ENCODE measurements around the gene GAL3ST2.

The GAL3ST2 gene

GRCh38 chr2:241745276-241745675, 31.3 kb upstream of the GAL3ST2 start:
- DNase-seq, result no peak

DNA sequence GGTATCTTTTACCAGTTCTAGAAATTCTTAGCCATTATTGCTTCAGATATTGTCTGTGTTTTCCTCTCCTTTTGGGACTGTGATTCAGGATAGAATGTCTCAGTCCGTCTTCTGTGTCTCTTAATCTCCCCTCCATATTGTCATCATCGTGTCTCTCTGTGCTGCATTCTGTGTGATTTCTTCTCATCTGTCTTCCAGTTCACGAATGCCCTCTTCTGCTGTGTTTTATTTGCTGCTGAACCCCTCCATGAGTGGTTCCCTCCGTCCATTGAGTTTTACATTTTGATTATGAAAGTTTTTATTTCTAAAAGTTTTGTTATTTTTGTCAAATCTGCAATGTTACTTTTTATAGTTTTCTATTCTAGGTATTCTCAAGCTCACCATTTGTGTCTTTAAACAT, 30.5 kb upstream of the GAL3ST2 start:
- no peaks in the 10 kb centered on the region for H3K27me3 ChIP-seq (replicated peaks in 2 of 5; ENCODE audit: control insufficient read depth in 4 of 5, insufficient read depth in 5 of 5, low read length in 4 of 5)
- ChIA-PET POLR2A (no interaction called here), CTCF (interaction anchor here (1.1 to 1.6 kb wide), 2 partner anchors 27 to 132 kb away, joined by 3 to 4 read pairs; no protein-coding TSS in a partner anchor)
- H3K9me3 ChIP-seq (ENCODE audit: control extremely low read depth in 1 of 5, control insufficient read depth in 4 of 5, insufficient read depth in 2 of 5, low read depth in 1 of 5, low read length in 4 of 5), result peaks cover 0 to 13% (median 7%) of the 10 kb centered on the region in 5 experiments
- DNase-seq, result no peak
- H3K4me3 ChIP-seq (ENCODE audit: control insufficient read depth in 1 of 7, extremely low read depth in 1 of 7, insufficient read depth in 4 of 7, low read depth in 2 of 7, low read length in 6 of 7), result no peak overlapping the region
- peaks cover 0 to 7% (median 3%) of the 10 kb centered on the region in 4 experiments for H3K4me1 ChIP-seq (ENCODE audit: control extremely low read depth in 1 of 4, control insufficient read depth in 4 of 4, insufficient read depth in 4 of 4, low read length in 3 of 4)
- WGBS (ENCODE audit: insufficient coverage), result 83% methylated on average over 1 of the region's 4 CpGs
- H3K36me3 ChIP-seq (ENCODE audit: control insufficient read depth in 4 of 4, insufficient read depth in 4 of 4, low read length in 3 of 4), result peaks cover 8 to 67% (median 45%) of the 10 kb centered on the region in 4 experiments
- no peak overlapping the region for H3K27ac ChIP-seq (ENCODE audit: insufficient read depth in 1 of 2, low read depth in 1 of 2, low read length in 2 of 2, poor library complexity in 1 of 2, severe bottlenecking in 2 of 2)

More at GRCh38 chr2:241745276-241745675, 31.3 kb upstream of the GAL3ST2 start:
- Histone ChIP-seq H3K4me1 (ENCODE audit: control extremely low read depth in 1 of 4, control insufficient read depth in 4 of 4, insufficient read depth in 4 of 4, low read length in 3 of 4) (peaks cover 0 to 15% (median 10%) of the 10 kb centered on the region in 4 experiments), H3K9me3 (ENCODE audit: control extremely low read depth in 1 of 5, control insufficient read depth in 4 of 5, insufficient read depth in 2 of 5, low read depth in 1 of 5, low read length in 4 of 5) (peaks cover 0 to 13% (median 7%) of the 10 kb centered on the region in 5 experiments), H3K27ac (ENCODE audit: insufficient read depth in 1 of 2, low read depth in 1 of 2, low read length in 2 of 2, poor library complexity in 1 of 2, severe bottlenecking in 2 of 2) (no peak overlapping the region), H3K36me3 (ENCODE audit: control insufficient read depth in 4 of 4, insufficient read depth in 4 of 4, low read length in 3 of 4) (peaks cover 8 to 60% (median 44%) of the 10 kb centered on the region in 4 experiments), H3K4me3 (ENCODE audit: control insufficient read depth in 1 of 7, extremely low read depth in 1 of 7, insufficient read depth in 4 of 7, low read depth in 2 of 7, low read length in 6 of 7) (no peak overlapping the region), H3K27me3 (replicated peaks in 2 of 5; ENCODE audit: control insufficient read depth in 4 of 5, insufficient read depth in 5 of 5, low read length in 4 of 5) (no peaks in the 10 kb centered on the region)
- 97% methylated on average over 13 of the region's 13 CpGs for WGBS (ENCODE audit: insufficient coverage)
- POLR2A ChIA-PET, result no interaction called here
- CTCF ChIA-PET, result interaction anchor here (1.2 to 1.6 kb wide), 2 partner anchors 11 to 133 kb away, joined by 4 to 5 read pairs; partner anchors contain the start of gene D2HGDH

DNA sequence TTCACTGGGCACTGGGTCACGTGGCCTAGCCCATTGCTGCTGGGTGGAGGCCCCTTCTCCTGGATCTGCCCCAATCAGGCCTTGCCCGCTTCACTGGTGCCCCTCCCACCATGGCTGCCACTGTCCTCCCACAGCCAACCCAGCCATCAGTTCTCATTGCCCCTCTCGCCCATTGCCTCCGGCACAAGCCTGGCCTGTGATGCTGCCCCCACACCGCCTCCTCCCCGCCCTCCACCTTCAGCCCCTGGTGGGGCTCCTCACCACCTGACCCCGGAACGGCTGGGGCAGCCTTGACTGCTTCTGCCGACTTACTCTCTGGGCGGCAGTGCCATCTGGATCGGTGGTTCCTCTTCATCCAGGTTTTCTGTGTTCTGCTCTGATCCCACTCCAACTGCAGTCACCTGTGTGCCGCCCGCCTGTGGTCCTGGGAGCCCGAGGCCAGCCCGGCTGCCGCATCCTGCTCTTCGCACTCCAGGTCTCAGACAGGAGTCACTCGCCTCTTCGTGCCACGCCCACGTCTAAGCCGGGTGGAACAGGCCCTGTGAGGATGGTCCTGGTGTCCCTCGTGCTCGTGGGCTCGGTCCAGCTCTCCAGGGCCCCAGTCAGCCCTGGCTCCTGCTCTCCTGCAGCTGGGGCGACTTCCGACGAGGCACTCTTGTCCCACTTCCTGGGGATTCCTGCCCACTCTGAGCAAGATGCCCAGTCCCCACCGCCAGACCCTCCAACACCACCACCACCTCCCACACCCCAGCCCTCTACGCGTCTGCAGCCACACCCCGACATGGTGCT, 28.0 kb upstream of the GAL3ST2 start:
- Histone ChIP-seq H3K27me3 (replicated peaks in 2 of 5; ENCODE audit: control insufficient read depth in 4 of 5, insufficient read depth in 5 of 5, low read length in 4 of 5) (no peaks in the 10 kb centered on the region), H3K4me3 (ENCODE audit: control insufficient read depth in 1 of 7, extremely low read depth in 1 of 7, insufficient read depth in 4 of 7, low read depth in 2 of 7, low read length in 6 of 7) (no peak overlapping the region), H3K36me3 (ENCODE audit: control insufficient read depth in 4 of 4, insufficient read depth in 4 of 4, low read length in 3 of 4) (peaks cover 9 to 78% (median 50%) of the 10 kb centered on the region in 4 experiments), H3K9me3 (ENCODE audit: control extremely low read depth in 1 of 5, control insufficient read depth in 4 of 5, insufficient read depth in 2 of 5, low read depth in 1 of 5, low read length in 4 of 5) (peaks cover 0 to 13% (median 7%) of the 10 kb centered on the region in 5 experiments), H3K27ac (ENCODE audit: insufficient read depth in 1 of 2, low read depth in 1 of 2, low read length in 2 of 2, poor library complexity in 1 of 2, severe bottlenecking in 2 of 2) (no peak overlapping the region), H3K4me1 (ENCODE audit: control extremely low read depth in 1 of 4, control insufficient read depth in 4 of 4, insufficient read depth in 4 of 4, low read length in 3 of 4) (peaks cover 0 to 2% (median 0%) of the 10 kb centered on the region in 4 experiments)
- ChIA-PET POLR2A (interaction anchor here (0.6 kb wide), 1 partner anchor 55 kb away, joined by 3 read pairs; no protein-coding TSS in a partner anchor), CTCF (no interaction called here)
- DNase-seq, result no peak
- 96% methylated on average over 29 of the region's 32 CpGs for WGBS (ENCODE audit: insufficient coverage)

GRCh38 chr2:241750076-241750840, 26.4 kb upstream of the GAL3ST2 start:
- ChIA-PET CTCF (interaction anchor here (0.9 to 1.4 kb wide), 3 partner anchors 9 to 10 kb away, joined by 3 read pairs; no protein-coding TSS in a partner anchor), POLR2A (no interaction called here)
- Histone ChIP-seq H3K9me3 (ENCODE audit: control extremely low read depth in 1 of 5, control insufficient read depth in 4 of 5, insufficient read depth in 2 of 5, low read depth in 1 of 5, low read length in 4 of 5) (peaks cover 0 to 12% (median 6%) of the 10 kb centered on the region in 5 experiments), H3K4me1 (ENCODE audit: control extremely low read depth in 1 of 4, control insufficient read depth in 4 of 4, insufficient read depth in 4 of 4, low read length in 3 of 4) (peaks cover 0 to 2% (median 0%) of the 10 kb centered on the region in 4 experiments), H3K27me3 (replicated peaks in 2 of 5; ENCODE audit: control insufficient read depth in 4 of 5, insufficient read depth in 5 of 5, low read length in 4 of 5) (no peaks in the 10 kb centered on the region), H3K4me3 (ENCODE audit: control insufficient read depth in 1 of 7, extremely low read depth in 1 of 7, insufficient read depth in 4 of 7, low read depth in 2 of 7, low read length in 6 of 7) (no peak overlapping the region), H3K36me3 (ENCODE audit: control insufficient read depth in 4 of 4, insufficient read depth in 4 of 4, low read length in 3 of 4) (peaks cover 9 to 71% (median 37%) of the 10 kb centered on the region in 4 experiments), H3K27ac (ENCODE audit: insufficient read depth in 1 of 2, low read depth in 1 of 2, low read length in 2 of 2, poor library complexity in 1 of 2, severe bottlenecking in 2 of 2) (no peak overlapping the region)
- DNase-seq, result no peak
- WGBS (ENCODE audit: insufficient coverage), result 87% methylated on average over 8 of the region's 22 CpGs

- H3K4me1 ChIP-seq (ENCODE audit: control extremely low read depth in 1 of 4, control insufficient read depth in 4 of 4, insufficient read depth in 4 of 4, low read length in 3 of 4), result peaks cover 0 to 2% (median 0%) of the 10 kb centered on the region in 4 experiments
- DNase-seq, result no peak
- WGBS (ENCODE audit: insufficient coverage), result 94% methylated on average over 15 of the region's 15 CpGs
- H3K36me3 ChIP-seq (ENCODE audit: control insufficient read depth in 4 of 4, insufficient read depth in 4 of 4, low read length in 3 of 4), result peaks cover 2 to 71% (median 33%) of the 10 kb centered on the region in 4 experiments
- CTCF ChIA-PET, result interaction anchor here (1.3 to 1.4 kb wide), 2 partner anchors 10 to 11 kb away, joined by 3 read pairs; no protein-coding TSS in a partner anchor
- POLR2A ChIA-PET, result no interaction called here
- H3K27ac ChIP-seq (ENCODE audit: insufficient read depth in 1 of 2, low read depth in 1 of 2, low read length in 2 of 2, poor library complexity in 1 of 2, severe bottlenecking in 2 of 2), result no peak overlapping the region
- H3K27me3 ChIP-seq (replicated peaks in 2 of 5; ENCODE audit: control insufficient read depth in 4 of 5, insufficient read depth in 5 of 5, low read length in 4 of 5), result no peaks in the 10 kb centered on the region
- H3K4me3 ChIP-seq (ENCODE audit: control insufficient read depth in 1 of 7, extremely low read depth in 1 of 7, insufficient read depth in 4 of 7, low read depth in 2 of 7, low read length in 6 of 7), result no peak overlapping the region
- H3K9me3 ChIP-seq (ENCODE audit: control extremely low read depth in 1 of 5, control insufficient read depth in 4 of 5, insufficient read depth in 2 of 5, low read depth in 1 of 5, low read length in 4 of 5), result peaks cover 0 to 4% (median under 1%) of the 10 kb centered on the region in 5 experiments
Measured at GRCh38 chr2:241751152-241751551, 25.5 kb upstream of the GAL3ST2 start.

DNA sequence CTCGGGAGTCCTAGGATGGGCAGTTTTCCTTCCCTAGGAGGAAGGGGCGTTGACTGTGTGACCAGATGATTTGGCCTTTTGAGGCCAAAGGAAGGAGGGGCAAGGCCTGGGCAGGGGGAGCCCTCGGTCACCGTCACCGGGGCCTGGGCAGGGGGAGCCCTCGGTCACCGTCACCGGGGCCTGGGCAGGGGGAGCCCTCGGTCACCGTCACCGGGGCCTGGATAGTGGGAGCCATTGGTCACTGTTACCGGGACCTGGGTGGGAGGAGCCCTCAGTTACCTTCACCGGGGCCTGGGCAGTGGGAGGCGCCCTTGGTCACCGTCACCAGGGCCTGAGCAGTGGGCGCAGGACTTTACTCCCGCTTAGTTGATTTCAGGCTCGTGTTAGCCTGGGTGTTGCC, 24.8 kb upstream of the GAL3ST2 start:
- ChIA-PET CTCF (interaction anchor here (1.4 kb wide), 1 partner anchor 12 kb away, joined by 3 read pairs; no protein-coding TSS in a partner anchor), POLR2A (no interaction called here)
- no peak overlapping the region for H3K4me3 ChIP-seq (ENCODE audit: control insufficient read depth in 1 of 7, extremely low read depth in 1 of 7, insufficient read depth in 4 of 7, low read depth in 2 of 7, low read length in 6 of 7)
- H3K36me3 ChIP-seq (ENCODE audit: control insufficient read depth in 4 of 4, insufficient read depth in 4 of 4, low read length in 3 of 4), result peaks cover 2 to 72% (median 34%) of the 10 kb centered on the region in 4 experiments
- WGBS (ENCODE audit: insufficient coverage), result 97% methylated on average over 18 of the region's 18 CpGs
- H3K27ac ChIP-seq (ENCODE audit: insufficient read depth in 1 of 2, low read depth in 1 of 2, low read length in 2 of 2, poor library complexity in 1 of 2, severe bottlenecking in 2 of 2), result no peak overlapping the region
- DNase-seq, result no peak
- H3K9me3 ChIP-seq (ENCODE audit: control extremely low read depth in 1 of 5, control insufficient read depth in 4 of 5, insufficient read depth in 2 of 5, low read depth in 1 of 5, low read length in 4 of 5), result peaks cover 0 to 4% (median 0%) of the 10 kb centered on the region in 5 experiments
- H3K27me3 ChIP-seq (replicated peaks in 2 of 5; ENCODE audit: control insufficient read depth in 4 of 5, insufficient read depth in 5 of 5, low read length in 4 of 5), result no peaks in the 10 kb centered on the region
- H3K4me1 ChIP-seq (ENCODE audit: control extremely low read depth in 1 of 4, control insufficient read depth in 4 of 4, insufficient read depth in 4 of 4, low read length in 3 of 4), result peaks cover 0 to 2% (median 0%) of the 10 kb centered on the region in 4 experiments

All from common myeloid progenitor, CD34-positive (primary cell).